Loucy (cell line): ENCODE data around the gene PLEKHA7.

Experiments used
- H2AFZ ChIP-seq: fragments of 200-600 bp; sonication (generic); 2 replicates; pipeline ENCODE4 v1.6.0; 2016; ENCODE audit warnings: antibody characterized with exemption, mild to moderate bottlenecking, low read length, moderate library complexity
- H3F3A ChIP-seq: fragments of 200-600 bp; 2 replicates; pipeline ENCODE4 v1.6.0; 2016; ENCODE audit warnings: antibody characterized with exemption, low read depth, mild to moderate bottlenecking
- H3K27me3 ChIP-seq: fragments of 200-600 bp; sonication (generic); 2 replicates; pipeline ENCODE4 v1.6.1; 2014; ENCODE audit warnings: low read length, mild to moderate bottlenecking; ENCODE audit not compliant: insufficient read depth, poor library complexity, severe bottlenecking
- H3K36me3 ChIP-seq: fragments of 200-600 bp; sonication (generic); 2 replicates; pipeline ENCODE4 v1.6.1; 2016; ENCODE audit warnings: low read length; ENCODE audit not compliant: insufficient read depth
- H3K4me1 ChIP-seq: fragments of 200-600 bp; sonication (generic); 2 replicates; pipeline ENCODE4 v1.5.1; 2014; ENCODE audit warnings: low read length, mild to moderate bottlenecking; ENCODE audit not compliant: insufficient read depth, poor library complexity, severe bottlenecking
- H3K4me2 ChIP-seq: fragments of 200-600 bp; sonication (generic); 2 replicates; pipeline ENCODE4 v1.6.0; 2014; ENCODE audit warnings: antibody characterized with exemption, low read length, low read depth, mild to moderate bottlenecking; ENCODE audit not compliant: poor library complexity, severe bottlenecking
- H3K4me3 ChIP-seq: fragments of 200-600 bp; sonication (generic); 2 replicates; pipeline ENCODE4 v1.5.1; 2014; ENCODE audit warnings: low read length, mild to moderate bottlenecking, mixed read lengths; ENCODE audit not compliant: poor library complexity, severe bottlenecking
- H3K79me2 ChIP-seq: fragments of 200-600 bp; sonication (generic); 2 replicates; pipeline ENCODE4 v1.6.1; 2014; ENCODE audit warnings: low read length; ENCODE audit not compliant: insufficient read depth
- H3K9ac ChIP-seq: fragments of 200-600 bp; sonication (generic); 2 replicates; pipeline ENCODE4 v1.6.0; 2014; ENCODE audit warnings: mild to moderate bottlenecking, low read depth, low read length, moderate library complexity; ENCODE audit not compliant: poor library complexity, severe bottlenecking
- H3K9me2 ChIP-seq: fragments of 200-600 bp; sonication (generic); replicated peaks from 2 replicates; pipeline ENCODE4 v1.6.1; 2016; ENCODE audit warnings: low read depth, low read length, mixed read lengths
- H3K9me3 ChIP-seq: fragments of 200-600 bp; sonication (generic); 2 replicates; pipeline ENCODE4 v1.6.1; 2014; ENCODE audit warnings: mild to moderate bottlenecking, antibody characterized with exemption, low read length, low read depth; ENCODE audit not compliant: insufficient read depth
- H4K20me1 ChIP-seq: fragments of 200-600 bp; sonication (generic); 2 replicates; pipeline ENCODE4 v1.6.0; 2014; ENCODE audit warnings: antibody characterized with exemption, low read length, mild to moderate bottlenecking; ENCODE audit not compliant: insufficient read depth, poor library complexity, severe bottlenecking
- CTCF ChIP-seq: fragments of 200-600 bp; sonication (generic); conservative IDR thresholded peaks from 2 replicates; pipeline ENCODE4 v1.5.1; 2014; ENCODE audit warnings: mild to moderate bottlenecking, antibody characterized with exemption, low read length
- EZH2phosphoT487 ChIP-seq: fragments of 200-600 bp; IDR thresholded peaks from 2 replicates; pipeline ENCODE4 v1.6.1; 2018; ENCODE audit warnings: antibody characterized with exemption, mild to moderate bottlenecking, moderate library complexity, borderline replicate concordance

The PLEKHA7 gene

GRCh38 chr11:17012179-17012578, 2.0 kb downstream of the PLEKHA7 start:
- Histone ChIP-seq H3F3A (no peaks in the 10 kb centered on the region), H3K9ac (no peak overlapping the region), H3K36me3 (no peaks in the 10 kb centered on the region), H3K9me2 (no peaks in the 10 kb centered on the region), H3K4me1 (peaks cover 16% of the 10 kb centered on the region), H3K4me2 (peak overlapping the region; percentile 12), H3K79me2 (peaks cover 8% of the 10 kb centered on the region; the same call in 1 of the 2 replicates), H3K9me3 (no peaks in the 10 kb centered on the region), H3K27me3 (no peaks in the 10 kb centered on the region), H4K20me1 (no peaks in the 10 kb centered on the region), H2AFZ (no peak overlapping the region), H3K4me3 (no peak overlapping the region)
- TF ChIP-seq EZH2phosphoT487: no peak
- no peak for TF ChIP-seq CTCF

- H3K4me2 ChIP-seq: peak overlapping the region; percentile 6
- H3K36me3 ChIP-seq: no peaks in the 10 kb centered on the region
- no peak overlapping the region for H3K9ac ChIP-seq
- H3K4me3 ChIP-seq: no peak overlapping the region
- H3K4me1 ChIP-seq: peaks cover 16% of the 10 kb centered on the region
- H3K9me3 ChIP-seq: no peaks in the 10 kb centered on the region
- H3K79me2 ChIP-seq: peaks cover 8% of the 10 kb centered on the region; the same call in 1 of the 2 replicates
- H4K20me1 ChIP-seq: no peaks in the 10 kb centered on the region
- H2AFZ ChIP-seq: no peak overlapping the region
- TF ChIP-seq EZH2phosphoT487 (no peak), CTCF (no peak)
- no peaks in the 10 kb centered on the region for H3K27me3 ChIP-seq
- no peaks in the 10 kb centered on the region for H3K9me2 ChIP-seq
- H3F3A ChIP-seq: no peaks in the 10 kb centered on the region
Measured at GRCh38 chr11:17010851-17011420, 3.3 kb downstream of the PLEKHA7 start.

- Histone ChIP-seq H3K4me2 (no peak overlapping the region), H3F3A (no peaks in the 10 kb centered on the region), H3K79me2 (peaks cover under 1% of the 10 kb centered on the region; the same call in 1 of the 2 replicates), H3K36me3 (no peaks in the 10 kb centered on the region), H3K4me1 (peaks cover 10% of the 10 kb centered on the region), H2AFZ (no peak overlapping the region), H3K4me3 (no peak overlapping the region), H3K27me3 (no peaks in the 10 kb centered on the region), H3K9me2 (no peaks in the 10 kb centered on the region), H4K20me1 (no peaks in the 10 kb centered on the region), H3K9me3 (no peaks in the 10 kb centered on the region), H3K9ac (no peak overlapping the region)
- TF ChIP-seq EZH2phosphoT487: no peak
- TF ChIP-seq CTCF: no peak
Measured at GRCh38 chr11:17008099-17008498, 6.1 kb downstream of the PLEKHA7 start.
